ENCODE data around the gene GOLGA6L2.

- TF ChIP-seq EZH2 (optimal IDR thresholded peaks at IDR 0.05; ENCODE audit: low read depth, low read length): no peak
- no peak for TF ChIP-seq CTCF (IDR thresholded peaks at IDR 0.05; ENCODE audit: low read length)
Measured at GRCh38 chr15:23472678-23473077, 25.6 kb upstream of the GOLGA6L2 start.

Data from MM.1S (cell line).